Measurements from ENCODE around the gene METTL1.
"Not testable (repeated sequence)": the region's sequence is repeated elsewhere in the genome, so short reads cannot be mapped to it uniquely, and the experiment has no call there.

- TF ChIP-seq CTCF (IDR thresholded peaks at IDR 0.05); EZH2 (IDR thresholded peaks at IDR 0.05; ENCODE audit: borderline replicate concordance, insufficient read depth, low read depth, low read length, poor library complexity, severe bottlenecking): not testable (repeated sequence)
These were observed 48.2 kb upstream of the METTL1 start for GRCh38 chr12:57820119-57820518.
